ENCODE measurements around the gene TRRAP.

- TF ChIP-seq CTCF (IDR thresholded peaks at IDR 0.05; ENCODE audit: insufficient read depth, low read length), result no peak
- TF ChIP-seq POLR2AphosphoS5 (IDR thresholded peaks at IDR 0.05; ENCODE audit: low read depth), result no peak
- TF ChIP-seq REST (IDR thresholded peaks at IDR 0.05; ENCODE audit: insufficient replicate concordance, low read depth), result no peak
- no peak for TF ChIP-seq GABPA (IDR thresholded peaks at IDR 0.05; ENCODE audit: low read depth)
Measured at GRCh38 chr7:98963305-98963704, 85.0 kb downstream of the TRRAP start.
